Activated T-cell treated with anti-CD3 and anti-CD28 coated beads, Interleukin-2, amount 50 U/mL, for 72 hours (primary cell): Measurements from ENCODE around the gene DPP8. TPM values are rescaled to one million over a fixed set of nuclear protein-coding genes. Genes with fewer than 3 reads are reported as not detected.
"Not testable (repeated sequence)": the region's sequence is repeated elsewhere in the genome, so short reads cannot be mapped to it uniquely, and the experiment has no call there.

ENCODE experiments used
- ATAC-seq, 2 donors: fragments of 150-1000 bp; cut with Tn5 transposase; replicated peaks in 1 of 2; 2 replicates each; pipeline ENCODE4 v1.10.0; 2021; ENCODE audit warnings: moderate library complexity in 2 of 2, mild to moderate bottlenecking in 1 of 2
- DNase-seq, 2 donors: peaks; one replicate each; pipeline ENCODE4 v3.0.0; 2021 to 2022; ENCODE audit warnings: mixed read lengths in 1 of 2
- H3K27ac Mint-ChIP-seq: one replicate; pipeline ENCODE4 v1.8.0; 2022; ENCODE audit warnings: mild to moderate bottlenecking, moderate library complexity, mixed read lengths
- H3K27me3 Mint-ChIP-seq: one replicate; pipeline ENCODE4 v1.8.0; 2022; ENCODE audit warnings: low read depth, mixed read lengths
- H3K36me3 Mint-ChIP-seq, 2 donors: one replicate each; pipeline ENCODE4 v1.8.0; 2022; ENCODE audit warnings: mixed read lengths in 2 of 2, mild to moderate bottlenecking in 1 of 2; ENCODE audit not compliant: insufficient read depth in 2 of 2
- H3K4me1 Mint-ChIP-seq: one replicate; pipeline ENCODE4 v1.8.0; 2022; ENCODE audit warnings: low read depth, mixed read lengths
- H3K4me3 Mint-ChIP-seq, 2 donors: one replicate each; pipeline ENCODE4 v1.8.0; 2022; ENCODE audit warnings: mild to moderate bottlenecking in 2 of 2, mixed read lengths in 2 of 2, moderate library complexity in 2 of 2
- H3K9me3 Mint-ChIP-seq, 2 donors: one replicate each; pipeline ENCODE4 v1.8.0; 2022; ENCODE audit warnings: mixed read lengths in 2 of 2
- total RNA-seq, 2 donors: library from RNA; stranded (reverse); gene quantifications; one replicate each; pipeline ENCODE4 v1.2.3, GENCODE V29; 2022

Gene DPP8
- total RNA-seq, 2 donors from 2014 or later = 36.1 to 38.6 TPM

DNA sequence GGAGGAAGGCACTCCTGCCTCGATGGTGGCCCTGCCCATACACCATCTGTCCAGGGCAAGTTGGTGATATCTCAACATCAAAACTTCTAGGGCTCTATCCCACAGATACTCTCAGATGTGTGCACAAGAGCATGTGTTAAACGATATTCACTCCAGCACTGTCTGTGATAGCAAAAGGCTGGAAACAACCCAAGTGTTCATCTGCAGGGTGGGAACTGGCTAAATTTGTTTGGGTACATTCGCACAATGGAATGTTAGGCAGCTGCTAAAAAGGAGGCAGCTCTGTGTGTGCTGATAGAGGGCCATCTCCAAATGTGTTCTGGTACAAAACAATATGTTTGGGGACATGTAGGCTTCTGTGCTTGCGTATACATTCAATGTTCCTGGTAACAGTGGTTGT is 114.5 kb downstream of the DPP8 start:
- Mint-ChIP-seq H3K4me3 (no peak overlapping the region), H3K36me3 (no peaks in the 10 kb centered on the region), H3K27ac (no peak overlapping the region), H3K4me1 (no peaks in the 10 kb centered on the region), H3K27me3 (peaks cover 37% of the 10 kb centered on the region), H3K9me3 (no peaks in the 10 kb centered on the region)
- DNase-seq = no peak
- no peak for ATAC-seq

DNA sequence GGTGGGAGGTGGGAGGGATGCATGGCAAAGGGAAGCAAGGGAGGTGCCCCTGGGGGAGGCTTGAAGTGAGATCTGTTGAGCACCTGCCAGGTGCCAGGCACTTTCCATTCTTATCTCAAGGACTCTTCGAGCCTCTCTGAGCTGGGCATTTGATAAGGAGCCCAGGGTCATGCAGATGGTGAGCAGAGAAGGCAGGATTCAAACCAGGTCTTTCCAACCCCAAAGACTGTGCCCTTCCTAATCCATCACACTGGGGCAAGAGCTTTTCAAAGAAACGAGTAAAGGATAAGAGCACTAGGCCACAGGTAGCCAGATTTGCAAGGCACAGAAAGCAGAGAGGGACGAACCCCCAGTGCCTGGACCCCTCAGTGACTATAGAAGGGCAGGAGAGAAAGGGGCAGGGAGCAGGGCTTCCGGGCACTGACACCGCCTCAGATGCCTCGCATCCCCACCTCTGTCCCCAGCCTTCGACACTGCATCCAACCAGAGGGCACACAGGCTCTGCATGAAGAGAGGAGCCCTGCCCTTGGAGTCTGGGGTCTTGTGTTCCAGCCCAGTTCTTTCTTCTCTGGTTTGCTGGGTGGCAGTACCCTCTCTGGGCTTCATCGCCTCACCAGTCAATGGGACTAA is 115.8 kb downstream of the DPP8 start:
- Mint-ChIP-seq H3K27me3 (peaks cover 48% of the 10 kb centered on the region), H3K27ac (no peak overlapping the region), H3K4me1 (peaks cover 4% of the 10 kb centered on the region), H3K9me3 (no peaks in the 10 kb centered on the region), H3K36me3 (no peaks in the 10 kb centered on the region), H3K4me3 (no peak overlapping the region)
- DNase-seq = no peak
- no peak for ATAC-seq

DNA sequence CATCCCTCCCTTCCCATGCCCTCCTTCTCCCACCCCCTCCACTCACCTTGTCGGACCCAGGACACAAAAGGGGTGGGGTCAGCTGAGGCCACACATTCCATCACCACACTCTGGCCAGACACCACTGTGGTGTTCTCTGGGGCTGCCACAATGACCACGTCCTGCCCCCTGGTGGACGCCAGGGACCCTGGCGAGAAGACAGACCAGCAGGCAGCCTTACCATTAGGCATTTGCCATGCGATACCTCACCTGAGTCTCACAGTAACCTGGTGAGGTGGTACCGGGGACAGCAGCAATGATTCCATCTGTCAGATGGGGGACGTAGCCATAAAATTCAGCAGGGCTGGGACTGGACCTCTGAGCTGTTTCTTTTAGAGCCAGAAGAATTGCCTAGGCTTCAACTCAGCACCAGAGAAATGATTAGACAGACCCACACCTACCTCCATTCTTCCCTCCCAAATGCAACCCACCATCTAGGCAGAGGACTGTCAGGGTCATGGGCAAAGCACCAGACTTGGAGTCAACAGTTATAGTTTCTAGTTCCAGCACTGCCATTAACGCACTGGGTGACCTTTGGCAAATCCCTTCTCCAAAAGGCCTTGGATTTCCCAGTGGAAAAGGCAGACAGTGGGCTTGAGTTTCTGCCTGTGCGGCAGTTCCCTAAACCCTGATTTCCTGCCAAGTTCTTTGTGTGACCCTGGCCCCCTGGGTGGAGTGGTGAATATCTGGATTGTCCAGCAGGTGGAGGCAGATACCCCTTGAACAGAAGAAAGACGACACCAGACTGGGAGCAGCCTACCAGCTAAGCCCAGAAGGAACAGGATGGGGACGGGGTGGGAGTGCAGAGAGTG is 116.5 kb downstream of the DPP8 start:
- H3K27ac Mint-ChIP-seq = no peak overlapping the region
- ATAC-seq (peak; percentile 77 to 79), DNase-seq (peak; percentile 58 to 66)
- no peak overlapping the region for H3K4me3 Mint-ChIP-seq
- H3K9me3 Mint-ChIP-seq = no peaks in the 10 kb centered on the region
- peaks cover 56% of the 10 kb centered on the region for H3K27me3 Mint-ChIP-seq
- peaks cover 11% of the 10 kb centered on the region for H3K4me1 Mint-ChIP-seq
- no peaks in the 10 kb centered on the region for H3K36me3 Mint-ChIP-seq

DNA sequence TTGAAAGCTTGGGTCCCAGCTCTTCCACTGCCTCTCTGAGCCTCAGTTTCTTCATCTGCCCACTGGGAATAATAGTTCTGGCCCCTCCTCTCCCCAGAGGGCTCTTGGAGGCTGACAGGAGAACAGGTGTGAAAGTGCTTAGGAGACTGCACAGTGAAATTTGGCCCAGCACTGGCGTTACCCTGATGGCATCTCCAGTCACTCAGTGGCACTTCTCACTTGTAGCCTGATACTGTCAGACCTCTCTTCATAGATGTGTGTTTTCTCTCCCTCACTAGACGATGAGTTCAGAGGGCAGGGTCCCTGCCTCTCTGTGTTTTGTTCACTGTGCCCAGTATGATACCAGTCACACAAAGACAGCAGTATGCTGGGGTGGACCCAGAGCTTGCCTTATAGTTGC is 117.5 kb downstream of the DPP8 start:
- H3K4me1 Mint-ChIP-seq = peaks cover 11% of the 10 kb centered on the region
- H3K27me3 Mint-ChIP-seq = peaks cover 66% of the 10 kb centered on the region
- H3K9me3 Mint-ChIP-seq = no peaks in the 10 kb centered on the region
- H3K4me3 Mint-ChIP-seq = no peak overlapping the region
- H3K36me3 Mint-ChIP-seq = no peaks in the 10 kb centered on the region
- DNase-seq (no peak), ATAC-seq (no peak)
- no peak overlapping the region for H3K27ac Mint-ChIP-seq

DNA sequence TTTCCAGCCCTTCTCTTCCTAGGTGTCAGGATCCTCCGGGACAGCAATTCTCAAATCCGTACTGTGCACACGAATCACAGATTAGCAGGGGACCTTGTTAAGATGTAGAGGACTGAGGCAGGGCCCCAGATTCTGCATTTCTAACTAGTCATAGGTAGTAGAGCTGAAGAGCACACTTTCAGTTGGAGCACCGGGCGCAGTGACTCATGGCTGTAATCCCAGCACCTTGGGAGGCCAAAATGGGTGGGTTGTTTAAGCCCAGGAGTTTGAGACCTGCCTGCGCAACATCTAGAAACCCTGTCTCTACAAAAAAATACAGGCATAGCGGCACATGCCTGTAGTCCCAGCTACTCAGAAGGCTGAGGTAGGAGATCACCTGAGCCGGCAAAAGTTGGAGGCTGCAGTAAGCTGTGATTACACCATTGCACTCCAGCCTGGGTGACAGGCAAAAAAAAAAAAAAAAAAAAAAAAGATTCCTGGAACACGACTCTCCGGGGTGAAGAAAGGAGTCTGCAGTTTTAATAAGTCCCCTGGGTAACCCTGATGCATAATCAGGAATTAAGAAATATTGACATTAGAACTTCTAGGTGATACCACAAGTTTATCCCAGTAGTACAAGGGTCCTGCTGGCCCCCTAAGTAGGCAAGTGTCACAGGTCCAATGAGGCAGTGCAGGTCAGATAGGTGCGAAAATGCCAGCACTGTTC is 118.3 kb downstream of the DPP8 start:
- no peaks in the 10 kb centered on the region for H3K36me3 Mint-ChIP-seq
- no peaks in the 10 kb centered on the region for H3K9me3 Mint-ChIP-seq
- H3K4me3 Mint-ChIP-seq = no peak overlapping the region
- DNase-seq (no peak), ATAC-seq (no peak)
- peaks cover 11% of the 10 kb centered on the region for H3K4me1 Mint-ChIP-seq
- no peak overlapping the region for H3K27ac Mint-ChIP-seq
- H3K27me3 Mint-ChIP-seq = peaks cover 74% of the 10 kb centered on the region

DNA sequence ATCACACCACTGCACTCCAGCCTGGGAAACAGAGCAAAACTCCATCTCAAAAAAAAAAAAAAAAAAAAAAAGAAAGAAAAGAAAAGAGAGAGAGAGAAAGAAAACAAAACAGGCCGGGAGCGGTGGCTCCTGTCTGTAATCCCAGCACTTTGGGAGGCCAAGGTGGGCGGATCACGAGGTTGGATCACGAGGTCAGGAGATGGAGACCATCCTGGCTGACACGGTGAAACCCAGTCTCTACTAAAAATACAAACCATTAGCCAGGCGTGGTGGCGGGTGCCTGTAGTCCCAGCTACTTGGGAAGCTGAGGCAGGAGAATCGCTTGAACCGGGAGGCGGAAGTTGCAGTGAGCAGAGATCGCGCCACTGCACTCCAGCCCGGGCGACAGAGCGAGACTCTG is 119.0 kb downstream of the DPP8 start:
- ATAC-seq, H3K4me3 Mint-ChIP-seq, H3K36me3 Mint-ChIP-seq, DNase-seq, H3K9me3 Mint-ChIP-seq, H3K27ac Mint-ChIP-seq: not testable (repeated sequence)
- peaks cover 11% of the 10 kb centered on the region for H3K4me1 Mint-ChIP-seq
- peaks cover 76% of the 10 kb centered on the region for H3K27me3 Mint-ChIP-seq

DNA sequence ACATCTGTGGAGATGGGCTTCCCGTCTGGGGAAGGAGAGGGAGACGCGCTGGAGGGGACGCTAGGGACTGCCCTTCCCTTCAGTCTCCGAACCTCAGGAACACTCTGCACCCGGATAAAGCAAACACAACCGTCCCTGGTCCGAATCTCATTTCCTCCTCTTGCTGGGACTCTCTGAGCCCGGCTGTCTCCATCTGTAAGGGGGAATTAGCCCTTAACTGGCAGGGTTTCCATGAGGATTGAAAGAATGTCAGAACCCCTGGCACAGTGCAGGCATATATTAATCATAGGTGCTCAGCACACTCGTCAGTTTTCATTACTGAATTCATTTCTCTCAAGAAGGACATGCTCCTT is 120.5 kb downstream of the DPP8 start:
- H3K27ac Mint-ChIP-seq = no peak overlapping the region

DNA sequence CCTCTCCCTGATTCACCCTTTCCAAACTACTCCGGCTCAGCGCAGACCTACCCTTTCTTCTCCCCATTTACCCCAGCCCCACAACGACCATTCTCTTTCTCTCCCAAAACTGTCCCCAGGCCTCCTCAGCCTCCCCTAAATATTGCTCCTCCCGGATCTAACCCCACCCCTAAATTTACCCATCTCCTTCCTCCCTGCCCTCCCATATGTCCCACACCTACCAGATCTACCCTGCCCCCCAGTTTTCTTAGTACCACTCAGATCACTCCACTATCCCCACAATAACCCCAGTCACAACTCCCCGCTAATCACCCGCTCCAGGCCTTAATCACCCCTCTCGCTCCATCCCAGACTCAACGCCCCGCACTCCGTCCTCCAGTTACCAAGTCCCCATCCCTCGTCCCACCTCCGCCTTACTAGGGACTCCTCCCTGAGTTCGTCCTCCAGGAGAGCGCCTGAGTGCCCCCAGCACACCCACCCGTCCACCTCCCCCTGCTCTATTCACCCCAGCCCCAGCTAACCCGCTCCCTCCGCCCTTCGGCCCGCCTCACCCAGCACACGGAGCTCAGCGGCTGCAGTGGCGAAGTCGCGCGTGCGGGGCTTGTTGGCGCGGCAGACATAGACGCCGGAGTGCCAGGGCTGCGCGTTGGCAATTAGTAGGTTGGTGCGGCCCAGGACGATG is 121.1 kb downstream of the DPP8 start:
- no peak for DNase-seq
- peaks cover 81% of the 10 kb centered on the region for H3K27me3 Mint-ChIP-seq
- H3K4me1 Mint-ChIP-seq = peaks cover 11% of the 10 kb centered on the region
- no peak for ATAC-seq
- H3K27ac Mint-ChIP-seq = no peak overlapping the region
- no peaks in the 10 kb centered on the region for H3K9me3 Mint-ChIP-seq
- no peaks in the 10 kb centered on the region for H3K36me3 Mint-ChIP-seq
- H3K4me3 Mint-ChIP-seq = peak overlapping the region in 1 of 2 donors; percentile 56

More for the DNA sequence above, 120.5 kb downstream of the DPP8 start:
- Mint-ChIP-seq H3K4me1 (peaks cover 11% of the 10 kb centered on the region), H3K9me3 (no peaks in the 10 kb centered on the region), H3K4me3 (peak overlapping the region in 1 of 2 donors; percentile 56), H3K36me3 (no peaks in the 10 kb centered on the region), H3K27me3 (peaks cover 80% of the 10 kb centered on the region)
- ATAC-seq = no peak
- DNase-seq = no peak

DNA sequence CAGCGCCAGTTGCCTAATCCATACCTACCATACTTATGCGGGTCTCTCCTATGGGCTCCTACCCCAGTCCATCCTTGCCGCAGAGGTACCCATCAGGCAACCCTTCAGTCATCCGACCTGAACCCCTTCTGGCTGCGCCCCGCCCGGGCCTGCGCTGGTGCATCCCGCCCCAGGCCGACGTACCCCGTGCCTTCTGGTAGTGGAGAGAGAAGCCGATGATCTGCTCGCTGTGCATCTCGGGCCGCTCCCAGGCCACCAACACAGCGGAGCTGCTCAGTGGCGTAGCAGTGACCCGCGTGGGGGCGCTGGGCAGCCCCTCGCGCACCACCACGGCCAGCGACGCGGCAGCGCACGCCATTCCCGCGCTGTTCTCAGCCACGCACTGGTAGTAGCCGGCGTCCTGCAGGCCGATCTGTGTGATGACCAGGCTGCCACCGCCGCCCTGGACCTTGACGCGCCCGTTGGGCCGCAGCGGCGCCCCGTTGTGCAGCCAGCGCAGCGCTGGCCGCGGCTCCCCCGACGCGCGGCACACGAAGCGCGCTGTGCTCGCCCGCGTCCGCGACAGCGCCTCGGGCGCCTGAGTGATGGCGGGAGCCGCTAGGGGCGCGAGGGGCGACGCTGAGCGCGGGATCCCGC is 121.8 kb downstream of the DPP8 start:
- no peak overlapping the region for H3K27ac Mint-ChIP-seq
- ATAC-seq (peak in 1 of 2 donors; percentile 34), DNase-seq (no peak)
- H3K9me3 Mint-ChIP-seq = no peaks in the 10 kb centered on the region
- peaks cover 74% of the 10 kb centered on the region for H3K27me3 Mint-ChIP-seq
- H3K4me1 Mint-ChIP-seq = peaks cover 11% of the 10 kb centered on the region
- no peaks in the 10 kb centered on the region for H3K36me3 Mint-ChIP-seq
- H3K4me3 Mint-ChIP-seq = no peak overlapping the region

DNA sequence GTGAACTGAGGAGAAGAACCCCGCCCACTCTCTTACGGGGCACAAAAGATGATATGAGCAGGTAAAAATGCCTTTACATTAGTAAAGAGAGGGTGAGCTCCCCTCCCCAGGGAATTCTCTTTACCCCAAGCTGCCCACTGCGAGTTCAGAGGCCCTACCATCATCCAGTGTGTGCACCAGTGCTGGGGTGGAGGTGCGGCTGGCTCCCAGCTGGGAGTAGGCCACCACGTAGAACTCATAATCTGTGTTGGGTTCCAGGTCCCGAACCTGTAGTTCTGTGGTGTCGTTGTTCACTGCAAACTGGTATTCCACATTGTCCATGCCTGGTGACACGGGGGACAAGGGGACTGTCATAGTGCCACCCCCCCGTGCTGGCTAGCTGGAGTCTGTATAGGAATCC is 122.6 kb downstream of the DPP8 start:
- H3K4me3 Mint-ChIP-seq = no peak overlapping the region
- H3K9me3 Mint-ChIP-seq = no peaks in the 10 kb centered on the region
- H3K27ac Mint-ChIP-seq = no peak overlapping the region
- H3K27me3 Mint-ChIP-seq = peaks cover 66% of the 10 kb centered on the region
- DNase-seq (no peak), ATAC-seq (no peak)
- no peaks in the 10 kb centered on the region for H3K36me3 Mint-ChIP-seq
- H3K4me1 Mint-ChIP-seq = peaks cover 11% of the 10 kb centered on the region

DNA sequence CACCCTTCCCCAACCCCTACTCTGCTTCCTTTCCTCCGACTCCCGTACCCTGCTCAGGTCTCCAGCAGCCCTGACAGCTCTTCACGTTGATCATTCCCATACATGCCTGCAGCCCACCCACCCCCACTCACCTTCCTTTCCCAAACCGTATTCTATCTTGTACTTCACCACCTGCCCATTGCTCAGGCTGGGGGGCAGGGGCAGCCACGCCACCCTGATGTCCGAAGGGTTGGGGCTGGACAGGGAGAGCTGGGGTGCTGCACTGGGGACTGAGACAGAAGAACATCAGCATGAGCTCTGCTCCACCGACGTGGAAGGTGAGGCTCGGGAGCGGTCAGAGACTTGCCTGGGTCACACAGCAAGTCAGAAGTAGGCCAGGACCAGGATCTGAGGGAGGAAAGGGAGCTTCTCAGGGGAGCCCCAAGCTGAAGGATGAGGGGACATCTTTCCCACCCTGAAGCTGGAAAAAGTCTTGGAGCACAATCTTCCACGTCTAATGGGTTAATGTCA is 123.2 kb downstream of the DPP8 start:
- DNase-seq = no peak

DNA sequence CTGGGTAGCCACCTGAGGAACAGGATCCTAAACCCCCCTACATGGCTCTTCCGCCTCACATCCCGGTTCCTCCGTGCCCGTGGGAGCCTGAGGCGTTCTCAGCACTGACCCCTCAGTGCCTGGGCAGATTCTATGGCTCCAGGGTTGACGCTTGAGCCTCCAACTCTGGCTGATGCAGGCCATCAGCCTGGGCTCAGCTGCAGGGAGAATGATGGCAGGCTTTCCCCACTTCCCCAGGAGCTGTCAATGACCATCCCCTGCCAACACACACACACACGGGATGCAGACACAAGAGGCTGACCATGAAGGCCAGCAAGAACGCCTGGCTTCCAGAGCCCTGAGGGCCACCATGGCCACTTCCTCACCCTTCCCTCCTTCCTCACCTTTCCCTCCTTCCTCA is 123.9 kb downstream of the DPP8 start:
- no peak for DNase-seq
- Mint-ChIP-seq H3K27ac (no peak overlapping the region), H3K9me3 (no peaks in the 10 kb centered on the region), H3K27me3 (peaks cover 53% of the 10 kb centered on the region), H3K4me1 (peaks cover 11% of the 10 kb centered on the region), H3K4me3 (no peak overlapping the region), H3K36me3 (no peaks in the 10 kb centered on the region)
- no peak for ATAC-seq

More for the DNA sequence above, 123.2 kb downstream of the DPP8 start:
- Mint-ChIP-seq H3K4me1 (peaks cover 11% of the 10 kb centered on the region), H3K9me3 (no peaks in the 10 kb centered on the region), H3K27ac (no peak overlapping the region), H3K27me3 (peaks cover 60% of the 10 kb centered on the region), H3K4me3 (no peak overlapping the region), H3K36me3 (no peaks in the 10 kb centered on the region)
- ATAC-seq = no peak
